Posterior vena cava (tissue), 2 donors: ENCODE data around the gene LRRFIP2. TPM values are rescaled to one million over a fixed set of nuclear protein-coding genes. Genes with fewer than 3 reads are reported as not detected.

ENCODE experiments used
- DNase-seq: peaks from one replicate; pipeline ENCODE4 v3.0.0-alpha.2; 2020; ENCODE audit warnings: low spot score
- intact Hi-C, 2 donors: fragments of 100-400 bp; cut with DNase I; formaldehyde crosslinking; loops; one replicate each; pipeline versions ENCODE4 v1.14.1 to v1.14.2; 2022 to 2023
- total RNA-seq, 2 donors: library from RNA; stranded (reverse); fragmentation: NEBNext Ultra II Directional; extraction: Animal tissue kit (Norgen Biotek cat#: 25700); gene quantifications; one replicate each; pipeline ENCODE4 v1.2.1, GENCODE V29; 2021
- donor health status: DM: yes; HTN: yes; CAD: no.
- donor health status: DM: yes; HTN: yes; CAD: no.

Gene LRRFIP2
- total RNA-seq, 2 donors from 2014 or later = 48.0 to 57.2 TPM

GRCh38 chr3:37197810-37198371 is 23.5 kb upstream of the LRRFIP2 start:
- intact Hi-C loops = no loop called here
- DNase-seq = no peak

DNA sequence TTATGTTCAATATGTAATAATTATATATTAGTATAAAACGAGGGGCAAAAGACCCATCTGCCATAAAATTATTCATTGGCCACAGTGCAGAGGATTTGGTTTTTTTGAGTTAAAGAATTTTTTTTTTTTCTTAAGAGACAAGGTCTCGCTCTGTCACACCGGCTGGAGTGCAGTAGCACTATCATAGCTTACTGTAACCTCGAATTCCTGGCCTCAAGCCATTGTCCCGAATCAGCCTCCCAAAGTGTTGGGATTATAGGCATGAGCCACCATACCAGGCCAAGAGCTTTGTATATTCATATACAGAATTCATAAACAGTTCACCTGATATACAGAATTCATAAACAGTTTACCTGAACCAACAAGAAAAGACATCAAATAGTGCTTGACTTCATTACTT is 20.2 kb upstream of the LRRFIP2 start:
- DNase-seq = no peak
- intact Hi-C loops = no loop called here

GRCh38 chr3:37190667-37191066 is 16.3 kb upstream of the LRRFIP2 start:
- DNase-seq = no peak
- intact Hi-C loops = no loop called here

GRCh38 chr3:37189109-37189508 is 14.7 kb upstream of the LRRFIP2 start:
- intact Hi-C loops = no loop called here
- no peak for DNase-seq

- intact Hi-C loops = no loop called here
- no peak for DNase-seq
Measured at GRCh38 chr3:37183976-37184375, 9.6 kb upstream of the LRRFIP2 start.

GRCh38 chr3:37183375-37183831 is 9.0 kb upstream of the LRRFIP2 start:
- intact Hi-C loops = no loop called here
- DNase-seq = no peak

GRCh38 chr3:37182816-37183215 is 8.4 kb upstream of the LRRFIP2 start:
- intact Hi-C loops = no loop called here
- DNase-seq = no peak

- intact Hi-C loops = no loop called here
- DNase-seq = no peak
Measured at GRCh38 chr3:37181756-37182155, 7.4 kb upstream of the LRRFIP2 start.

DNA sequence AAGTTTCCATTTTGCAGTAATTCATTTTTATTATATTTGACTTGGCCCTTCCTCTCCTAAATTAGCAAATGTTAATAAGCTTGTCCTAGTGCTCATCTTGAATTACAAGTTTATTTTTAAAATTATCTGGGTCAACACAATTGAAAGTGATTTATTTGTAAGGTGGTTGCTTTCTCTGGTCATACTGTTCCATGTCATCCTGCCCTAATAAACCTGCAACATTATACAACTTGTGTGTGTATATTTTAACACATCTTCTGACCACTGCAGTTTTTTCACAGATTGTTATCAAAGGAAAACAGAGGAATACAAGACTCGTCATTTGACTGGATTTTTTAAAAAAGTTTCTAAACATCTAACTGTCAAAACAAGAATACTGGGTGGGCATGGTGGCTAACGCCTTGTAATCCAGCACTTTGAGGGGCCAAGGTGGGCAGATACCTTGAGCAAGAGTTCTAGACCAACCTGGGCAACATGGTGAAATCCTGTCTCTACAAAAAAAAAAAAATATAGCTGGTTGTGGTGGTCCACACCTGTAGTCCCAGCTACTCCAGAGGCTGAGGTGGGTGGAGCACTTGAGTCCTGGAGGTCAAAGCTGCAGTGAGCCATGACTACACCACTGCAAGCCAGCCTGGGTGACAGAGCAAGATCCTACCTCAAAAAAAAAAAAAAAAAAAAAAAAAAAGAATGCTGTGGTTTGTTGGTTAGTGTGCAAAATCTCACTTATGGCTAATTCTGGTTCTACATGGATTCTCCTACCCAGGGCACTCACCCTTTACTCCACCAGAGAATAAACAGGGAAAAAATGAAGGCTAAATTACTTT is 5.0 kb upstream of the LRRFIP2 start:
- intact Hi-C loops = no loop called here
- no peak for DNase-seq

DNA sequence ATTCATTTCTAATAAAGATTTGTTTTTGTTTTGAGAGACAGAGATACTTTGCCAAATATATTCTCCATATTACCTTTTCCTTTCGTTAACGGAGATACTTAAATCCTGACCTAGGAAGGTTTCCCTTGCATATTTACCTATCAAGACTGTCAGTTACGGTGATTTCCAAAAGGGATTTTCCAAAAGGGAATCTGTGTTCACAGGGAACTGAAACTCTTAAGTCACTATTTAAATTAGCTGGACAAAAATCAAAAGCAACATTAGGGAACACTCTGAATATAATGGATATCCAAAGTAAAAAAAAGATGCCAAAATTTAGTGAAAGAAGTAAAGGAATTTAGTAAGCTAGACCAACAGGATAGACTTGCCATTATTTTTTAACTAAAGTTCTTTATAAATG is 576 bp downstream of the LRRFIP2 start:
- intact Hi-C loops = no loop called here

GRCh38 chr3:37171144-37171543 is 3.2 kb downstream of the LRRFIP2 start:
- intact Hi-C loops = no loop called here
- no peak for DNase-seq

More for the DNA sequence above, 576 bp downstream of the LRRFIP2 start:
- no peak for DNase-seq

DNA sequence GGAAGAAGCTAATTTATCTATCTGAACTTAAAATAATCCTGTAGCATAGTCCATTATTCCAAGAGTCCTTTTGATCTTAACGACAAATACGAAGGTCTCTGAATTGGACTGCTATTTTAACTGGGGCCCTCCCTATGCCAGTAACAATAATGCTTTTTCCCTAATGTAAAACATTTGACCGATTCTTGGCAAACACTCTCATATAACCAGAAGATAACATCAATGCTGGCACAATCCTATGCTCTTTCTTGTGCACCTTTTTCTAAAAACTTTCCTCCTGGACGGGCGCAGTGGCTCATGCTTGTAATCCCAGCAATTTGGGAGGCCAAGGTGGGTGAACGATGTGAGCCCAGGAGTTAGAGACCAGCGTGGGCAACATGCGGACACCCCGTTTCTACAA is 3.9 kb downstream of the LRRFIP2 start:
- no peak for DNase-seq
- intact Hi-C loops = no loop called here

DNA sequence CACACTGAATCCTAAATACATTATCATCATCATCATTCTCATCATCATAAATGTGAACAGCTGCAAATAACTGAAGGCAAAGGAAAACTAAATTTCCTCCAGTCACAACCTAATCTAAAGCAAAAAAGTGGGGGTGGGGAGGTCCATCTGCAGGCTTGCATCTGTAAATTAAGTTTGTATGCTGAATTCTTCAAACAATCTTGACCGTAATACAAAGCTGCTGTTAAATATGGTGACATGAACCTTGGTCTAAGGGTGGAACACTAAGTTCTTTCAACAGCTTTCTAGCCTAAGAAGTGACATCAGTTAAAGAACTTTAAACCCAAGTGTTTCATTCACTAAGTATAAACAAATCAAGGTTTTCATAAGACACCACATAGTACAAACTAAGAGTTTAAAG is 4.3 kb downstream of the LRRFIP2 start:
- intact Hi-C loops = no loop called here

GRCh38 chr3:37168896-37169295 is 5.5 kb downstream of the LRRFIP2 start:
- no peak for DNase-seq
- intact Hi-C loops = no loop called here

More for the DNA sequence above, 4.3 kb downstream of the LRRFIP2 start:
- no peak for DNase-seq

DNA sequence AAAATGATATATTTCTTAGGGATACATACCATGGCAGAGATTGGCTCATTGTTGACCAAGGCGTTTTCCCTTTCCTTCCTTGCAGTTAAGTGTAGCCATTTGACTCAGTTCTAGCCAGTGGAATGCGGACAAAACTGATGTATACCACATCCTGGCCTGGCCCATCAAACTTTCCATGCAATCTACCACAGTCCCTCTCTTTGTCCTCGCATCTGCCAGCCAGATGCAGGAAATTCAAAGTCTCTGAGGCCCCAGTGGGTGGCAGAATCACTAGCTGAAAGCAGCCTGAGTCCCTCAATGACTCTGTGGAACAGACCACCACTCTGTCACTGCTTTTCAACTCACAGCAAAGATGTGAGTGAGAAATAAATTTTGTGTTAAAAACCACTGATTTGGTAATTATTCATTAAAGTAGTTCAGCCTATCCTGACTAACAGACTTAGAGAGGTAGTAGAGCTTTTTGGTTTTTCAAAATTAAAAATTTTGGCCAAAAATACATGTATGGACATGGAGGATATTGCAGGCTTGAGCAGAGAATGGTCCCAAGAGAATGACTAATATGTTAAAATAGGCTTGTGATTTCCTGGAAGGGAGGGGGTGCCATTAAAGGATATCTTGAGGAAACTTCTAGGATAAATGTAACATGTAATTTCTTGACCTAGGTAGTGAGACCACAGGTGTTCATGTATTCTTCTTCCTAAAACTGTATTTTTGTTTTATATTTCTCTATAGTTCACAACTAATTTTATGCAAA is 10.9 kb downstream of the LRRFIP2 start:
- no peak for DNase-seq
- intact Hi-C loops = no loop called here

GRCh38 chr3:37162501-37163245 is 11.7 kb downstream of the LRRFIP2 start:
- DNase-seq = no peak
- intact Hi-C loops = no loop called here

DNA sequence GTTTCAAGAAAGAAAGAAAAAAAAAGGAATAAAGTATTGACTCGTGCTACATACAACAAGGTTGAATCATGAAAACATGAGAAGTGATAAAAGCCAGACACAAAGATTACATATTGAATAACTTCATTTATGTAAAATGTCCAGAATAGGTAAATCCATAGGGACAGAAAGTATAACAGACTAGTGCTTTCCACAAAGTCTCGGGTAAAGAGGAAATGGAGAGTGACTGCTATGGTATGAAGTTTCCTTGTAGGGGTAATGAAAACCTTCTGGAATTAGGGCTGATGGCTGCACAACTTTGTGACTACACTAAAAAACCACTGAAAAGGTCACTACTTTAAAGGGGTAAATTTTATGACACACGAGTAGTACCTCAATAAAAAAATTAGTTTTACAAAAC is 13.0 kb downstream of the LRRFIP2 start:
- intact Hi-C loops = no loop called here
- DNase-seq = no peak

- DNase-seq = no peak
Measured at GRCh38 chr3:37155782-37156181, 18.6 kb downstream of the LRRFIP2 start.

GRCh38 chr3:37154668-37155314 is 19.6 kb downstream of the LRRFIP2 start:
- no peak for DNase-seq
- intact Hi-C loops = no loop called here

More at GRCh38 chr3:37155782-37156181, 18.6 kb downstream of the LRRFIP2 start:
- intact Hi-C loops = no loop called here
